ENCODE results near the gene LIME1.
"Not testable (repeated sequence)": the region's sequence is repeated elsewhere in the genome, so short reads cannot be mapped to it uniquely, and the experiment has no call there.

The LIME1 gene

DNA sequence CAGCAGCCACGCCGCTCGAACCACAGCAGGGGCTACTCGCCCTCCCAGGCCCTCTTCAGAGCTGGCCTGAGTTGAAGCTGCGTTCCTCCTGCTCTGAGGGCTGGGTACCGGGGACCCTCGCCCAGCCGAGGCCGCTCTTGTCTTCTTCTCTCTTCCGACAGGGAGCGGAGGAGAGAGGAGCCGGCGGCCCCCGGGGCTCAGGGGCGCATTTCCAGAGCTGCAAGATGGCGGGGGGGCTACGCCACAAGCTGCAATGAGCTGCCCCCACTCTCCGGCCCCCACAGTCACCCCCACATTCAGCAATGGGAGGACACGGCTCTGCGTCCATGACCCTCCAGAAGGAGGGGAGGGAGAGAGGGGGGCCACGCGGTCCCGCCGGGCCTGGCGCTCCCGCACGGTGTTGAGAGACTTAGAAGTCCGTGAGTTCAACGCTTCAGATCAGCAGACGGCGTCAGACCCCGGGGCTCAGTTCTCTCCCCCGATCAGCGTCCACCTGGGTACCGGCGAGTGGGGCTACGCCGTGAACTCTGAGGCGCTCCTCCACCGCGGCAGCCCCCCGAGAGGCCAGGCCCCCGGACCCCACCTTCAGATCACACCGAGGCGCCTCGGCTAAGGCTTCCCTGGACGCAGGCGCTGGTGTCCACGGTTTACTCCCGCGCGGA lies 34.7 kb downstream of the LIME1 start:
- peaks cover 3% of the 10 kb centered on the region for H3K4me1 ChIP-seq (ENCODE audit: control insufficient read depth, insufficient read depth, low read length)
- H3K36me3 ChIP-seq (ENCODE audit: control insufficient read depth in 2 of 2, insufficient read depth in 2 of 2, low read length in 2 of 2) = peaks cover 0 to 2% of the 10 kb centered on the region in 2 donors
- no peak overlapping the region for H3K9ac ChIP-seq (ENCODE audit: low read length in 2 of 2)
- peaks cover 0 to 6% of the 10 kb centered on the region in 2 donors for H3K27me3 ChIP-seq (ENCODE audit: control insufficient read depth in 1 of 2, insufficient read depth in 2 of 2, low read length in 2 of 2)
- no peaks in the 10 kb centered on the region for H3K9me3 ChIP-seq (ENCODE audit: control insufficient read depth in 2 of 2, low read length in 2 of 2)
- no peak overlapping the region for H3K27ac ChIP-seq (ENCODE audit: low read length)
- H3K4me3 ChIP-seq (ENCODE audit: low read length in 2 of 2) = no peak overlapping the region

DNA sequence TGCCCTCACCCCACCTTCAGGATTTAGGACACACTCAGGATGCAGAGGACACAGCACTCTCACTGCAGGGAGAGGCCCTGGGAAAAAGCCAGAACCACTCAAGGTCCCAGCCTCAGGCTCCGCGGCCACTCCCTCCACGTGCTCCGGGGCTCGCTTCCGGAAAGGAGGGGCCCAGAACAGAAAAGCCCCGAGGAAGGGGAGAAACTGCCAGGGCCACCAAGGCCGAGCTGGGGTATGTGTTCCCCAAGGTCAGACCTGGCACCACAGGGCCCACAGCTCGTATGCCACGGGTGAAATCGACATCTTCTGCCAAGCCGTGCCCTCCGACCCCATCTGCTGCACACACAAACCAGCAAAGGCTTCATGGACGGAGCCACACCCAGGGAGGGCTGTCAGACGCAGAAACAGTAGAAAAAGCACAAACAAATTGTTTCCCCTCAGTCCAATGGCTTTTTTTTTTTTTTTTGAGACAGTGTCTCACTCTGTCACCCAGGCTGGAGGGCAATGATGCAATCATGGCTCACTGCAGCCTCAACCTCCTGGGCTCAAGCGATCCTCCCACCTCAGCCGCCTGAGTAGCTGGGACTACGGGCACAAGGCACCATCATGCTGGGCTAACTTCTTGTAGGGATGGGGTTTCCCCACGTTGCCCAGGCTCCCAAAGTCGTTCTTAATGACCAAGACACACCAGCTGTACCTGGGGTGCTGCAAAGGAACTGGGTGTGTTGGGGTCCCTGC lies 36.5 kb downstream of the LIME1 start:
- Histone ChIP-seq H3K36me3 (ENCODE audit: control insufficient read depth in 2 of 2, insufficient read depth in 2 of 2, low read length in 2 of 2) (no peaks in the 10 kb centered on the region), H3K4me1 (ENCODE audit: control insufficient read depth, insufficient read depth, low read length) (peaks cover 3% of the 10 kb centered on the region), H3K27ac (ENCODE audit: low read length) (no peak overlapping the region), H3K9me3 (ENCODE audit: control insufficient read depth in 2 of 2, low read length in 2 of 2) (peaks cover 0 to 2% of the 10 kb centered on the region in 2 donors), H3K9ac (ENCODE audit: low read length in 2 of 2) (no peak overlapping the region), H3K27me3 (ENCODE audit: control insufficient read depth in 1 of 2, insufficient read depth in 2 of 2, low read length in 2 of 2) (peaks cover 0 to 6% of the 10 kb centered on the region in 2 donors), H3K4me3 (ENCODE audit: low read length in 2 of 2) (no peak overlapping the region)

DNA sequence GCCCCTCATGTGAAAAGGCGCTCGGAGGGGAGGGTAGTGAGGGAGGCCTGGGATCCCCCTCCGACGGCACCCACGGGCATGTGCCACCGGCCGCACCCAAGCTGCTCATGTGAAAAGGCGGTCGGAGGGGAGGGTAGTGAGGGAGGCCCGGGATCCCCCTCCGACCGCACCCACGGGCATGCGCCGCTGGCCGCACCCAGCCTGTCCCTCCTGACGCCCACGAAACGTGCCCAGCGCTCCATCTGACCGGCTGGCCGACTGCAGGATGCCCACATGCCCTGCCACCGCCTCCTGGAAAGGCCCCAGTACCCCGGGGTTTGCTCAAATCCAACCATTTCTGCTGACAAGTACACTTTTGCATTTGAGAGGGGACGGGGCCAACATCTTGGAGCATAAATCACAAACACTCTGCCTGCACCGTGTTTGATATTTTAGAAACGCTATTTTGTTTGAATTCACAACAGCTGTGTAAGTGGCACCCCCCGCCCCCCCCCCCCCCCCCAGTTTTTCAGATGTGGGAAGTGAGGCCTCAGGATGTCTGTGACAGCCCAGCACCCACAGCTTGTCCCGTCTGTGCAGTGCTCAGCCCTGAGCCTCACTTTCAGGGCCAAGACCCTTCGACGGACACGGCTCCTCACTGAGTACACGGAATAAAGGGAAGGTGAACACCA lies 37.2 kb downstream of the LIME1 start:
- Histone ChIP-seq H3K27ac (ENCODE audit: low read length) (no peak overlapping the region), H3K4me3 (ENCODE audit: low read length in 2 of 2) (no peak overlapping the region), H3K9ac (ENCODE audit: low read length in 2 of 2) (no peak overlapping the region), H3K27me3 (ENCODE audit: control insufficient read depth in 1 of 2, insufficient read depth in 2 of 2, low read length in 2 of 2) (peaks cover 0 to 6% of the 10 kb centered on the region in 2 donors), H3K36me3 (ENCODE audit: control insufficient read depth in 2 of 2, insufficient read depth in 2 of 2, low read length in 2 of 2) (no peaks in the 10 kb centered on the region), H3K4me1 (ENCODE audit: control insufficient read depth, insufficient read depth, low read length) (peaks cover 3% of the 10 kb centered on the region), H3K9me3 (ENCODE audit: control insufficient read depth in 2 of 2, low read length in 2 of 2) (peaks cover 0 to 2% of the 10 kb centered on the region in 2 donors)

DNA sequence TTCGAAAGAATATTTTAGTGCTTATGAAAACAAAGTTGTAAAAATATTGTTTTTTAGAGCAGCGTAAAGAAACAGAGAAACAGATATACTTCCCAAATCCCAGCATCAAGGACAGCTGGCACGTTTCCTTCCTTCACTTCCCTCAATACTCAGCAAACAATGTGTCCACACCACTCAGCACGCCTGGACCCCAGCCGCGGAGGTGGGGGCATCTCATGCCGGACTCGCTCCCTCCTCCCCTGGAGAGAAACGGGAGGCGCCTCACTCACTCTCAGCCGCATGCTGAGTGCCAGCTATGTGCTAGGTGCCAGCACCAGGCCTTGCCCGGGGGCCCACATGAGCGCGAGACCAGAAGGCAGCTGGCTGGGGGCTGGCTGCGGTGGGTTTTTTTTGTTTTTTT lies 37.8 kb downstream of the LIME1 start:
- Histone ChIP-seq H3K27ac (ENCODE audit: low read length) (no peak overlapping the region), H3K9me3 (ENCODE audit: control insufficient read depth in 2 of 2, low read length in 2 of 2) (peaks cover 0 to 2% of the 10 kb centered on the region in 2 donors), H3K27me3 (ENCODE audit: control insufficient read depth in 1 of 2, insufficient read depth in 2 of 2, low read length in 2 of 2) (peaks cover 0 to 6% of the 10 kb centered on the region in 2 donors), H3K4me1 (ENCODE audit: control insufficient read depth, insufficient read depth, low read length) (peaks cover 3% of the 10 kb centered on the region), H3K9ac (ENCODE audit: low read length in 2 of 2) (no peak overlapping the region), H3K36me3 (ENCODE audit: control insufficient read depth in 2 of 2, insufficient read depth in 2 of 2, low read length in 2 of 2) (no peaks in the 10 kb centered on the region), H3K4me3 (ENCODE audit: low read length in 2 of 2) (no peak overlapping the region)

DNA sequence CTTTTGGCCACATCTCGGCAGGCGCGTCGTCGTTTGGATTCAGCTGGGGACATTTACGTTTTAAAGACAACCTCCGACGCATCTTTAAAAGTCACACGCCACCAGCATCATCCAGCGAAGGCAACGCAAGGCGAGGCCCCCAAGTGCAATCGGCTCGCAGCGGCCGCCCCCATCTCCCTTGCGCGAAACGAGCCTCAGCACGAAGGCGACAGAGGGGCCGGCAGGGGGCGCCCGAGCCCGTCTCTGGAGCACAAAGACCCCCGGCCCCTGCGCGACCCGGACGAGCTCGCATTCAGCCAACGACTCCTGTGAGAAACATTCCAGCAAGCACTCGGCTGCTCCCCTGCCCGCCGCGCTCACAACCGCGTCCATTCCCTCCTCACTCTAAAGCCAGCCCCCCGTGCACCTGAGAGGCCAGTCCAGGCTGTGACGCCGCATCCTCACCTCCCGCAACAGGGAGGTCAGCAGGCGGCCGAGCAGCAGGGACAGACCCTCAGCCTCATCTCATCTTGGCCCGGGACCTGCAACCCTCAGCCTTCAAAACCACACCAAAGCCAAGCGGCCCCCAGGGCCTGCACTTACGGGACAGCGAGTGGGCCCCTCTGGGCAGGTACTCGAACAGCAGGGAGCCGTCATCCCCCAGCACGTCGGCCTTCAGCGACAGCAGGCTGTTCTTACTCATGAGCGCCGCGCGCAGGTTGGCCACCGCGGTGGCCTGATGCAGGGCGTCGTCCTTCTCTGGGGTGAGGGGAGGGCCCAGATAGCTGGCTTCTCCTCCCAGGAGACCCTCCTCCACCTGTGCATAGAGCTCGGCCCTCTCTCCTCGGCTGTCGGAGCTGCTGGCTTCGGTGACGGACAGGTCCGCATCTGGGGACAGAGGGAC lies 38.9 kb downstream of the LIME1 start:
- Histone ChIP-seq H3K4me3 (ENCODE audit: low read length in 2 of 2) (peak overlapping the region; percentile 43 to 65), H3K4me1 (ENCODE audit: control insufficient read depth, insufficient read depth, low read length) (peaks cover 3% of the 10 kb centered on the region), H3K27me3 (ENCODE audit: control insufficient read depth in 1 of 2, insufficient read depth in 2 of 2, low read length in 2 of 2) (peaks cover 0 to 6% of the 10 kb centered on the region in 2 donors), H3K9ac (ENCODE audit: low read length in 2 of 2) (no peak overlapping the region), H3K36me3 (ENCODE audit: control insufficient read depth in 2 of 2, insufficient read depth in 2 of 2, low read length in 2 of 2) (no peaks in the 10 kb centered on the region), H3K9me3 (ENCODE audit: control insufficient read depth in 2 of 2, low read length in 2 of 2) (peaks cover 0 to 2% of the 10 kb centered on the region in 2 donors), H3K27ac (ENCODE audit: low read length) (no peak overlapping the region)

DNA sequence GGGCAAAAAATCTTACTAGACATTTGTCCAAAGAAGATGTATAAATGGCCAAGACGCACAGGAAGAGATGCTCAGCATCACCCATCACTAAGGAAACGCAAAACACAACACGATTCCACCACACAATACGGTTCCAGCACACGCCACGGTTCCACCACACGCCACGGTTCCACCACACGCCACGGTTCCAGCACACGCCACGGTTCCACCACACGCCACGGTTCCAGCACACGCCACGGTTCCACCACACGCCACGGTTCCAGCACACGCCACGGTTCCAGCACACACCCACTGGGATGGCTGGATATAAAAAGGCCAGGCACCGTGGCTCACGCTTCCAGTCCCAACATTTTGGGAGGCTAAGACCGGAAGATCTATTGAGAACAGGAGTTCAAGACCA lies 40.4 kb downstream of the LIME1 start:
- H3K4me3 ChIP-seq (ENCODE audit: low read length in 2 of 2); H3K27me3 ChIP-seq (ENCODE audit: control insufficient read depth in 1 of 2, insufficient read depth in 2 of 2, low read length in 2 of 2); H3K4me1 ChIP-seq (ENCODE audit: control insufficient read depth, insufficient read depth, low read length); H3K27ac ChIP-seq (ENCODE audit: low read length); H3K9me3 ChIP-seq (ENCODE audit: control insufficient read depth in 2 of 2, low read length in 2 of 2); H3K36me3 ChIP-seq (ENCODE audit: control insufficient read depth in 2 of 2, insufficient read depth in 2 of 2, low read length in 2 of 2); H3K9ac ChIP-seq (ENCODE audit: low read length in 2 of 2): not testable (repeated sequence)

DNA sequence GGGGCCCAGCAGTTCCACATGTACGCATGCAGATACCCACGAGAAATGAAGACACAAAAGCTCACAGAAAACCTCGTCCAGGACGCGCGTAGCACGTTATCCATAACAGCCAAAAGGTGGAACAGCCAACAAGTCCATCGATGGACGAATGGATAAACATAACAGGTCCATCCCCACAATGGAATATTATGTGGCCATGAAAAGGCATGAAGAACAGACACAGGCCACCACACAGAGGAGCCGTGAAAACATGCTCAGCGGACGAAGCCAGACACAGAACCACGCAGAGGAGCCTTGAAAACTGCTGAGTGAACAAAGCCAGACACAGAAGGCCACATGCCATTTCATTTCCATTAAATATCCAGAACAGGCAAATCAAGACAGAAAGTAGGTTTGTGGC lies 41.1 kb downstream of the LIME1 start:
- Histone ChIP-seq H3K27ac (ENCODE audit: low read length) (no peak overlapping the region), H3K4me3 (ENCODE audit: low read length in 2 of 2) (no peak overlapping the region), H3K36me3 (ENCODE audit: control insufficient read depth in 2 of 2, insufficient read depth in 2 of 2, low read length in 2 of 2) (no peaks in the 10 kb centered on the region), H3K9me3 (ENCODE audit: control insufficient read depth in 2 of 2, low read length in 2 of 2) (peaks cover 0 to 2% of the 10 kb centered on the region in 2 donors), H3K9ac (ENCODE audit: low read length in 2 of 2) (no peak overlapping the region), H3K27me3 (ENCODE audit: control insufficient read depth in 1 of 2, insufficient read depth in 2 of 2, low read length in 2 of 2) (peaks cover 0 to 6% of the 10 kb centered on the region in 2 donors), H3K4me1 (ENCODE audit: control insufficient read depth, insufficient read depth, low read length) (peaks cover 3% of the 10 kb centered on the region)

DNA sequence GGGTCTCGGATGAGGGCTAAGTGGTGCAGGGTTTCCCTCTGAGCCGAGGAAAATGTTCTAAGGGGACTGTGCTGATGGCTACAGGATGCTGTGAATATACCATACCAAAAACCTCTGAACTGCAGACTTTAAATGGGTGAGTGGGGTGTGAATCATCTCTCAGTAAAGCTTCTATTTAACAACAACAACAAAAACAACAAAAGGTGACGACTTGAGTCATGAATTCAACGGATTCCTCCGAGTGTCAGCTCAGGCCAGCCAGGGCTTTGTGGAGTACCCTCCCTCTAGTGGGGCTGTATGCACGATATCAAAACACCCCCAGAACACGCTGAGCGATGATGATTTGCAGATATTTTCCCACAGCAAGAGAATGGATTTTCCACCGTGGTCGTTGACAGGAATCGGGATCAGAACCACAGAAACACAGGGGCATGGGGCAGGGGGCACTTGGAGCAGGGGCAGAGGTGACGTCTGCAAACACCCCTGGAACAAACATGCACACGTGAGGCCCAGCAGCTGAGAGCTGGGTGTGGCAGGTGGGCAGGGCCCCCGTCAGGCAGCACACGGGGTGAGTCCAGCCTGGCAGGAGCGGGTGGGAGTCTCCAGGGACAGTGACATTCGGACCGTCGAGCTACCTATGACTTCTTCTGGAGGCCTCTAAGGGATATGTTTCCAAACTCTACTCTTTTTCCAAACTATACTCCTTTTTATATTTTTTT lies 41.7 kb downstream of the LIME1 start:
- Histone ChIP-seq H3K27ac (ENCODE audit: low read length) (no peak overlapping the region), H3K4me1 (ENCODE audit: control insufficient read depth, insufficient read depth, low read length) (peaks cover 3% of the 10 kb centered on the region), H3K9me3 (ENCODE audit: control insufficient read depth in 2 of 2, low read length in 2 of 2) (peaks cover 0 to 2% of the 10 kb centered on the region in 2 donors), H3K4me3 (ENCODE audit: low read length in 2 of 2) (no peak overlapping the region), H3K36me3 (ENCODE audit: control insufficient read depth in 2 of 2, insufficient read depth in 2 of 2, low read length in 2 of 2) (no peaks in the 10 kb centered on the region), H3K9ac (ENCODE audit: low read length in 2 of 2) (no peak overlapping the region), H3K27me3 (ENCODE audit: control insufficient read depth in 1 of 2, insufficient read depth in 2 of 2, low read length in 2 of 2) (peaks cover 0 to 5% of the 10 kb centered on the region in 2 donors)

DNA sequence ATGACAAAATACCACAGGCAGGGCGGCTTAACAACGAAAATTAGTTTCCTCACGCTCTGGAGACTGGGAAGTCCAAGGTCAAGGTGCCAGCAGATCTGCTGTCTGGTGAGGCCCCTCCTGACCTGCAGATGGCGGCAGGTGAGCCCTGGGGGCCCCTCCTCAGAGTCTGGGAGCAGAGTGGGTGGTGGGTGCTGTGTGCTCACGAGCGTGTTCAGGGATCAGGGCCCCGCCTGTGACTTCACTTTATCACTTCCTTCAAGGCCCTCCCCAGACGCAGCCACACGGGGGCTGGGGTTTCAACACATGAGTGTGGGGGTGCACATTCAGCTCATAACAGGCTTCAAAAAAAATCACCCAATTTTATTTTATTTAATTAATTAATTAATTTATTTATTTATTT lies 42.4 kb downstream of the LIME1 start:
- no peak overlapping the region for H3K4me3 ChIP-seq (ENCODE audit: low read length in 2 of 2)
- H3K36me3 ChIP-seq (ENCODE audit: control insufficient read depth in 2 of 2, insufficient read depth in 2 of 2, low read length in 2 of 2) = no peaks in the 10 kb centered on the region
- H3K9me3 ChIP-seq (ENCODE audit: control insufficient read depth in 2 of 2, low read length in 2 of 2) = peaks cover 0 to 2% of the 10 kb centered on the region in 2 donors
- no peaks in the 10 kb centered on the region for H3K27me3 ChIP-seq (ENCODE audit: control insufficient read depth in 1 of 2, insufficient read depth in 2 of 2, low read length in 2 of 2)
- no peak overlapping the region for H3K27ac ChIP-seq (ENCODE audit: low read length)
- H3K9ac ChIP-seq (ENCODE audit: low read length in 2 of 2) = no peak overlapping the region
- H3K4me1 ChIP-seq (ENCODE audit: control insufficient read depth, insufficient read depth, low read length) = peaks cover 3% of the 10 kb centered on the region

DNA sequence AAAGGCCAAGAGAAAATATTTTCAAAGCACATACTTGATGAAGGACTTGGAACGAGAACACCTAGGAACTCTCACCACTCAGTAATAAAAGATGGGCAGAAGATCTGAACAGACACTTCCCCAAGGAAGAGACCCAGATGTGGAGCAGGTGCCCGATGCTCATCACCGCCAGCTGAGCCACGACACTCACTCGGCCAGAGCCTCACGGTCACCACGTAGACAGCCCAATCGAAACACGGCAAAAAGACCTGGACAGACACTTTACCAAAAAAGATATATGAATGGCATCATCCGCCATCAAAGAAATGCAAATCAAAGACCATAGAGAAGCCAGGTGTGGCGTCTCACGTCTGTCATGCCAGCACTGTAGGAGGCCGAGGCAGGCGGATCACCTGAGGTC lies 44.7 kb downstream of the LIME1 start:
- H3K27me3 ChIP-seq (ENCODE audit: control insufficient read depth in 1 of 2, insufficient read depth in 2 of 2, low read length in 2 of 2) = no peaks in the 10 kb centered on the region
- H3K36me3 ChIP-seq (ENCODE audit: control insufficient read depth in 2 of 2, insufficient read depth in 2 of 2, low read length in 2 of 2) = no peaks in the 10 kb centered on the region
- H3K27ac ChIP-seq (ENCODE audit: low read length) = no peak overlapping the region
- H3K9me3 ChIP-seq (ENCODE audit: control insufficient read depth in 2 of 2, low read length in 2 of 2) = peaks cover 0 to 2% of the 10 kb centered on the region in 2 donors
- no peak overlapping the region for H3K4me3 ChIP-seq (ENCODE audit: low read length in 2 of 2)
- H3K9ac ChIP-seq (ENCODE audit: low read length in 2 of 2) = no peak overlapping the region
- peaks cover 2% of the 10 kb centered on the region for H3K4me1 ChIP-seq (ENCODE audit: control insufficient read depth, insufficient read depth, low read length)

All from stomach smooth muscle (tissue), 2 donors.